Ovary (tissue), 3 donors: Measurements from ENCODE around the gene SLC25A1.

Source experiments
- CTCF ChIP-seq, 3 donors: fragments of 450-650 bp in 2 of 3; fragments of 200-600 bp in 1 of 3; IDR thresholded peaks; one replicate each; pipeline versions ENCODE4 v1.5.1 to v1.8.0; 2016 to 2022; ENCODE audit warnings: antibody characterized with exemption in 3 of 3, mild to moderate bottlenecking in 1 of 3
- EP300 ChIP-seq: sonication (generic); formaldehyde crosslinking; IDR thresholded peaks from one replicate; pipeline ENCODE4 v1.6.1; 2017; ENCODE audit warnings: antibody characterized with exemption
- POLR2A ChIP-seq: fragments of 450-650 bp; IDR thresholded peaks from one replicate; pipeline ENCODE4 v1.6.1; 2017; ENCODE audit warnings: antibody characterized with exemption, mild to moderate bottlenecking, moderate library complexity
- donor health status: DM: no; HTN: no; CAD: no.

- TF ChIP-seq POLR2A: no peak
- TF ChIP-seq CTCF (IDR thresholded peaks at IDR 0.05): no peak
- TF ChIP-seq EP300: no peak
Measured at GRCh38 chr22:19175026-19175601, 3.4 kb downstream of the SLC25A1 start.
